ENCODE data around the gene CHDH.

The CHDH gene

GRCh38 chr3:53780806-53781205 lies 65.4 kb downstream of the CHDH start:
- no peak for FAIRE-seq

DNA sequence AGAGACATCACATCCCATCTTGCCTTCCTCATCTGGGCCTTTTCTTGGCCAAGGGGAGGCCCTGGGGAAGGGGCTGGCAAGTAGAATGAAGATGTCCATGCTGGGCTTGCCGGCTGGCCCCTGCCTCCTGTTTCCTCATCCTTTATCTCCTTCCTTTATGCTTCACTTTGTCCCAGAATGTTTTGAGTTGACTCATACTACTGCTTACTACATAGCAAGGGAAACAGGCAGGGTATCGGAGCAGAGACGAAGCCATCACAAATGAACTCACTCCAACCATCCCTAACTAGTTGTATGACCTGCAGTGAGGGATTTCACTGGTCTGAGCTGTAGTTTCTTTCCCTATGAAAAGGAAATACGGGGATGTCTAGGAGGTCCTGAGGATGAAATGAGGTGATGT lies 66.0 kb downstream of the CHDH start:
- FAIRE-seq: no peak

DNA sequence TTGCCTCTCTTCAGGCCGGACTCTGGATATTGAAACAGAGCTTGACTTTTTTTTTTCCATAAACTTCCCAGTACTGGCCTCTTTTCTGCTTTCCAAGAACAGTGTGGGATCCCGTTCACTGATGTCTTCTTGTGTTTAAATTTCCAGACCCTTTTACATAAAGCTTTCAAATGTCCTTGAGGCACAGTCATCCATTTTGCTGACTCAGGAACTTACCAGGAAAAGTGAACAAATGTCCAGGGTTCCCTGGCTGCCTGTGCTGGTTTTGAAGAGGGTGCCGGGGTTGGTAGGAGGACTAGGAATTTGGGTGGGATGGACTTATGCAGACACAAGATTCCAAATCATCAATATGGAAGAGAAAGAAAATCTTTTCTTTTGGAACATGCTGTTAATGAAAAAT lies 68.1 kb downstream of the CHDH start:
- FAIRE-seq: no peak

- no peak for FAIRE-seq
These were observed 68.8 kb downstream of the CHDH start for GRCh38 chr3:53777468-53777867.

DNA sequence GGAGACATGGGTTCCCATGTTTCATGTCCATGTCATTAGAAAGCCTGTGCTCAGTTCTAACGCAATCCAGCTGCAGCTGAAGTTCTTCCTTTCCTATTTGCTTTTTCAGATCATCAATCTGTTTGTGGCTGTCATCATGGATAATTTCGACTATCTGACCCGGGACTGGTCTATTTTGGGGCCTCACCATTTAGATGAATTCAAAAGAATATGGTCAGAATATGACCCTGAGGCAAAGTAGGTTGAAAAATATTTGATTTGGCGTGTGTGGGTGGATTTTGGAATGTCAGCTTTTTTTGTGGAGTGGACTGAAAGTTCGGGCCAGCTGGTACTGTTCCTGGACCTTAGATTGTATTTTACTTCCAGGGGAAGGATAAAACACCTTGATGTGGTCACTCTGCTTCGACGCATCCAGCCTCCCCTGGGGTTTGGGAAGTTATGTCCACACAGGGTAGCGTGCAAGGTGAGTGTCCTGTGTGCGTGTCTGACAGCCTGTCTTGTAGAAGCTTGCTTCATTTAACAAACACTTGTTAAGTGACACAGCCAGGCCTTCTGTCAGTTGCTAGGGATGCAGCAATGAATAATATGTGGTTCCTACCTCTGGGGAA lies 69.6 kb downstream of the CHDH start:
- no peak for FAIRE-seq

DNA sequence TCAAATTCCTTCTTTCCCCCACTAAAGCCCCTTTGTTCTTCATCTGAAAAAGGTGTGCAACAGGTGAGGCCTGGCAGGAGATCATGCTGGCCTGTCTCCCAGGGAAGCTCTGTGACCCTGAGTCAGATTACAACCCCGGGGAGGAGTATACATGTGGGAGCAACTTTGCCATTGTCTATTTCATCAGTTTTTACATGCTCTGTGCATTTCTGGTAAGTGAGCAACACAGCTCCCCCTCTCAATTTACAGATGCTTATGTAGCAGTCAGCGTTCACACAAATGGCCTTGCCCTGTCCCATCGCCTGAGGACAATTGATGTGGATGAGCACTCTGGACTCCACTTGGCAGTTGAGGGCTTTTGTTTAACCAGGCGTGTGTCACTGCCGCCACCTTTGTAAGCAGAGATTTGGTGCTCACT lies 70.4 kb downstream of the CHDH start:
- FAIRE-seq: no peak

DNA sequence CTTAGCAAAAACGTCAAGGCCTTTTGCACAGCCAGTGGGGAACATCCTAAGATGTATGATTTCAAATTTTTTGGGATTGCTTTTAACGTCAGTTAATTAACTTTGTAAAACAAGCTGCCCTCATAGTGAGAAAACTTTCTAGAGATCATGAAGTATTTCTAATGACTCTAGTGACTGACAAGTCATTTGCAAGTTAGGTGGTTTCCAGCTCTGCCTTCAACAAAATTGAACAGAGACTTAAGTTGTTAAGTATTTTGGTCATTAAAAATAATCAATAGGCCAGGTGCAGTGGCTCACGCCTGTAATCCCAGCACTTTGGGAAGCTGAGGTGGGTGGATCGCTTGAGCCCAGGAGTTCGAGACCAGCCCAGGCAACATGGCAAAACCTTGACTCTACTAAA lies 71.2 kb downstream of the CHDH start:
- no peak for FAIRE-seq

- no peak for FAIRE-seq
These were observed 71.8 kb downstream of the CHDH start for GRCh38 chr3:53774414-53774813.

DNA sequence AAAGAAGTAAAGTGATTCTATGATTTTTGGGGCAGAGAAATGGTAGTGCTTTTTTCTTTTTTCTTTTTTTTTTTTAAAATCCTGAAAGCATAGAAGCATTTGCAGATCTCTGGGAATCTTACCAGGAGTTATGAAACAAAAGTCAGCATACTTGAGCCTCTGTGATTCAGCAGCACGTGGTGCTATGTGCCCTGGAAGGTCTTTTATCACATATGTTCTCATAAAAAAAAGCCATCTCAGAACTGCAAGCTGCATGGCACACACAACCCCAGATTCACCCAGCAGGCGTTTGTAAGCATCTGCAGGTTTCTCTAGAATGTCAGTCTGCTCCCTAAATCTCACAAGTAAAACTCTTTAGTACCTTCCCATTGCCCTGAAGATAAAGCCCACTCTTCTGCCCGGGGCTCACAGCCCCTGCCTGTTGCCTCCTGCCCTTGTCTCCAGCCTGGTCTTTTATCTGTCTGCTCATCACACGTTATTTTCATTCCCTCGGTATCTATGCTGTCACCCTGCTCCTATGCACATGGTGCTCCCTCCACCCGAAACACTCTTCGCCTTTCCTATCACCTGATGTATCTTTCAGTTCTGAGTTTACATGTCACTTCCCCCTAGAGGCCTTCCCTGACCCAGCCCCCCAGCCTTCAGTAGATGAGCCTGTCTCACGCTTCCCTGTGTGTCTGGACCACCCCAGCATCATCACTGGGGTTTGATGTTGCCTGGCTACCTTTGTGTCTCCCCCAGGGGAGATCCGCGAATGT lies 72.4 kb downstream of the CHDH start:
- FAIRE-seq: no peak

DNA sequence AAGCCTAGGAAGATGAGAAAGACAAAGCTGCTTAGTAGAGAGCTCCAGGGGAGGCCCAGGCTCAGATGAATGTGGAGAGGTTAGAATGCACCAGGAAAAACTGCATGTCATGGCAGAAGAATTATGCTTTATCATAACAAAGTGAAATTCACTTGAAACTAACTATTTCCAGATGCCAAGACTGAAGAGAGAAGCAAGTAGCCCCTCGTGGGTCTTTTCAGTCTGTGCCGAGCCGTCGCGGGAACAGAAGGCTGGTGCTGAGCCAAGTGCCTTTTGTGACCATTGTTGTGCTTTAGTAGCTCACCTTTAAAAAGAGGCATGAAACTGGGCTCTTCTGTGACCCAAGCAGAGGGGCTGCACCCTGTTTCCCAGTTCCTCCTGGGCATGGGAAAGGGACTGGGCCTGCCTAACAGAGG lies 73.2 kb downstream of the CHDH start:
- no peak for FAIRE-seq

GRCh38 chr3:53772562-53772961 lies 73.7 kb downstream of the CHDH start:
- no peak for FAIRE-seq

GRCh38 chr3:53768478-53769459 lies 77.5 kb downstream of the CHDH start:
- FAIRE-seq: no peak

DNA sequence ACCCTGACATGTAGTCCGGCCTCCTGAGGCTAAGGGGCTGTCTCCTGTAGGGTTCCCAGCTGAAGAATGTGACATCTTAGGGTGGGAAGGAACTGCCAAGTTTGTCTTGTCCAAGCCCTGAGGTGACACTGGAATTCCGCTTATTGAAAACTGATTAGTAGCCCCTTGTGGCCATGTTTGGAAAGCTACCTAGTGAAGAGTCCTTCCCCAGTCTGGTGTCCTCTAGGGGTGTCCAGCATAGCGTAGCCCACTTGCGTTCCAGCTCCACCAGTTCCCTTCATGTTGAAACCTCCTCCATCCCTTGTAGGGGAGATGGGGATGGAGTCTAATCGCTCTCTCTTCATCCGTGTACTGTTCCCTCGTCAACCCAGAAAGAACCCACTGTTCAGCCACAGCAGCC lies 79.5 kb downstream of the CHDH start:
- FAIRE-seq: no peak

DNA sequence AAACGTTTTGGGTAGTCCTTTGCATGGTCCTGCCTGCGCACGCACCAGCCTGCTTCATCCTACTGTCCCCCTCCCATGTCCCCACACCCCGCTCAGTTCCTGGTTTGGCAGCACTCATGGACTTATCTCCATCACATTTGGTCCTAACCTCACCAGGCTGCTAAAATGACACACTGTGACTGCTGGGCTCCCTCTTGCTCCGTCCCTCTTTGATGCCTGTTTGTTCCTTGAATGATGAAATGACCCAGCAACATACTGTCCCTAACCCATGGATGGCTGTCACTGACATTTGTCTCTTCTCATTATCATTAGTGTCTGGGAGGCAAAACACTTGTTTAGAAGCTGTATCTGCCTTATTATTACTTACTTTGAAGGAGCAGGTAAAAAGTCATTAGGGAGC lies 80.5 kb downstream of the CHDH start:
- no peak for FAIRE-seq

GRCh38 chr3:53764026-53764775 lies 82.0 kb downstream of the CHDH start:
- FAIRE-seq: no peak

DNA sequence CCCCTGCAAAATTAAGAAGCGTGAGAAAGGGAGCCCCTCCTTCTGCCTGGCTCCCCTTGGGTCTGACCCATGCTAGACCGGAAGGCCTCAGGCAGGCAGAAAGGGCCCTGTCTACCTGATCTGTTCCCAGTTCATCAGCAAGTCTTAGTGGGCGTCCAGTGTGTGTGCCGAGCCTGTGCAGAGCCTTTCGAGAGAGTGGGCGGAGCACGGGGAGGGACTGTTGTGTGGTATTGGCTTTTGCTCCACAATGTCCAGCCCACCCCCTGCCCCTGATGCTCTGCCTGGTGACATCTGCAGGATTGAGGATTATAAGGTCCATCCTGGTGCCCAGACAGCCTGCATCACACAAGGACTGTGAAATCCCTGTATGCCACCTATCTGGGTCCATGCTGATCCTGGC lies 82.9 kb downstream of the CHDH start:
- FAIRE-seq: no peak
